HS-5 (cell line): ENCODE measurements around the gene RHCG.

ENCODE experiments used
- DNase-seq: peaks from one replicate; pipeline ENCODE4 v3.0.0-alpha.2; 2012; ENCODE audit warnings: low read depth

Gene RHCG

DNA sequence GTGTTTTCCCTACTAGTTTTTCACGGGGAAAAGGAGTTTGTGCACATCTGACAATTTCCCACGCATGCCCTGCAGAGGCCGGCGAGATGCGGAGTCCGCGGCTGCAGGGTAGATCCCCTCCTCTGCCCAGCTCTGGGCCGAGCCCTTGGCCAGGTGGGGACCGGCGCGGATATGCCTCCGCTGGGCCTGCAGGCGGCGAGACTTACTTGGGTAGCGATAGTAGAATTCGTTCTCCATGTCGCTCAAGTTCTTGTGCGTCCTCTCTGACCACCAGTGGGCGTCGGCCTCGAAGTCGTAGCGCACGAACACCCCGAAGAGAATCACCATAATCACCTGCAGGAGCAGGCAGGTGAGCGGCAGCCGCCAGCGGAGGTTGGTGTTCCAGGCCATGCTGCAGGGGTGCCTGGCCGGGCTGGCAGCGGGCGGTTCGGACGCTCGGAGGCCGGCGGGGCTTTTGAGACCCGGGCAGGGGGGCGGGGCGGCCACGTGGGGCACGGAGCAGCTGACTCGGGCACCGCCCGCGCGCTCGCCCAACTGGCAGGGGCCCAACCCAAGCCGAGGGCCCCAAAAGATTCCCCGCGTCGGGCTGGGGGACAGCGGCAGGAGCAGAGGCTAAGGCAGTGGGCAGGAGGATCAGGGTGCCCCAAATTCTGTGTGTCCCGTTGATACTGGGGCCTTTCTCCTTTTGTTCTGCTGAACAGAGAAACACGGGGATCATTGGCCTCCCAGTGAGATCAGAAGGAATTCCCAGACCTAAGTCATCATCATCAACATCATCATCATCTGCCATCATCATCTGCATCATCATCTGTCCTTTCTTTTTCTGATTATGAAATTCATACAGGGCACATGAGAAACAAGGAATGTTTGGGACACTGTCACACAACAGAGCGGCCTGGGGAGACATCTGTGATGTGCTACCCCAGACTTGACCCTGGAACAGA is at the start of gene RHCG:
TSS of gene RHCG (minus strand) at position 429 of the 944 bp plus-strand sequence. CDS start at position 390, 39 bp downstream.
- DNase-seq = no peak

DNA sequence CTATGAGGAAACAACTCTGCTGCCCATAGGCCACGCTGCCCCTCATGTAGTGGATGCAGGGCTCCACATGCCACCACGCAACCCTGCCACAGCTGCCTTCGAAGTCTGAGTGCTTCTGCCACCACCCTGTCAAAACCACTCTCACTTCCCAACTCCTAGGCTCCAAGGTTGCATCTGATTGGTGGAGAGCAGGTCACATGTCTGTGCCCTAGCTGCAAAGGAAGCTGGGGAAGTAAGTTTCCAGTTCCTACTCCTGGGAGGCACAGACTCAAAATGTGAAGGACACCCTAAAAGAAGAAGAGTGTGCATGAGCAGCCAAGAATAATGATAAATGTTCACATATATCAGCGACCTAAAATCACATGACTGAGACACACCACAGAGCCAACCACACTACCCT is 47.0 kb upstream of the RHCG start:
- no peak for DNase-seq

DNA sequence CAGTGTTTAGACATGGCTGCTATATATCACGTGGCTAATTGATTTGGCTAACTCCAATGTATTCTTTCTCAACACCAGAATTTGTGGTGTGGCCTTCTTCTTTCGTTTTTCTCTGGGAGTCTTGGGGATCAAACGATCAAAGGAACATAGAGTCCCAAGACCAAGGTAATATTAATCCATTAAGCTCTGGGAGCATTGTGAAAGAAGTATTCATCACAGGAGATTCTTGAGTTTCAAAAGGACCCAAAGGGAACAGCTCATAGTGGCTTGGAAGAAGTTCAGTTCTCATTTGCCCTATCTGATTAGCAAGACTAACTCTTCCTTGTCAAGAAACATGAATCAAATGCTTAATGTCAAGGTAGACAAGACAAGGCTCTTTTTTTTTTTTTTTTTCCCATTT is 46.0 kb upstream of the RHCG start:
- DNase-seq = no peak

- DNase-seq = no peak
These were observed 42.6 kb upstream of the RHCG start for GRCh38 chr15:89539027-89539426.

DNA sequence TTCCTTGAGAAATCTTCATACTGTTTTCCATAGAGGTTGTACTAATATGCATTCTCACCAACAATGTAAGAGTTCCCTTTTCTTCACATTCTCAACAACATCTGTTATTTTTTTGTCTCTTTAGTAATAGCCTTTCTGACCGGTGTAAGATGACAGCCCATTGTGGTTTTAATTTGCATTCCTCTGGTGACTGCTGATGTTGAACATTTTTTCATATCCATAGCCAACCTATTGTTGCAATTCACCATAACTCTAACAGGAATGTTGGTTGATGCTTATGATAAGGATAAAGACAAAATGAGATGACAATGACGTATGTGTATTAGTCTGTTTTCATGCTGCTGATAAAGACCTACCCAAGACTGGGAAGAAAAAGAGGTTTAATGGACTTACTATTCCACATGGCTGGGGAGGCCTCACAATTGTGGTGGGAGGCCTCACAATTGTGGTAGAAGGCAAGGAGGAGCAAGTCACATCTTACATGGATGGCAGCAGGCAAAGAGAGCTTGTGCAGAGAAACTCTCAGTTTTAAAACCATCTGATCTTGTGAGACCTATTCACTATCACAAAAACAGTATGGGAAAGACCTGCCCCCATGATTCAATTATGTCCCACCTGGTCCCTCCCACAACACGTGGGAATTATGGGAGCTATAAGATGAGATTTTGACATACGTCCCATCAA is 37.6 kb upstream of the RHCG start:
- DNase-seq = no peak

DNA sequence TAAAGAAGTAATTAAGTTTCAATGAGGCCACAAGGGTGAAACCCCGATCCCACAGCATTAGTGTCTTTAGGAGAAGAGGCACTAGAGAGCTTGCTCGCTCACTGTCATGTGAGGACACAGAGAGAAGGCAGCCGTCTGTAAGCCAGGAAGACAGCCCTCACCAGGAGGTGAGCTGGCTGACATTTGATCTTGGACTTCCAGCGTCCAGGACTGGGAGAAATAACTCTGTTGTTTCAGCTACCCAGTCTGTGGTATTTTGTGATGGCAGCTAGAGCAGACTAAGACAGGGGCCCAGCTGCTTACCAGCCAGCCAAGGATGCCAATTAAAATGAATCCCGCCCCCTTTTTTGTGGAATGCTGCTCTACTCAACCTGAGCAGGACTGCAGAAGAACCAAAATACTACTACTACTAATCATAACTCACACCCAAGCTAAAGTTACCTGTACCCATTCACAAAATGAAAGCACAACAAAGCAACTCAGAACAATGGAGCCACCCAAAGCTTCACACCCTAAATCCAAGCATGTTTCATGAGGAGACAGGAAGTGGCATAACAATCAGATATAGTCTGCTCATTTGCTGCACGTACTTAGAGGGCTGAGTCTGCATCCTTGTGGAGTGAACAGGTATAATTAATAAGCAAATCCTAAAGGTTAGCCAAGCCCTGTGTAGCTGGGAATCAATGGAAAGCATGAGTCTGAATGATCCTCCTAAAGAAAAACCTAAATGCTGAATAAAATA is 35.6 kb upstream of the RHCG start:
- DNase-seq = no peak

DNA sequence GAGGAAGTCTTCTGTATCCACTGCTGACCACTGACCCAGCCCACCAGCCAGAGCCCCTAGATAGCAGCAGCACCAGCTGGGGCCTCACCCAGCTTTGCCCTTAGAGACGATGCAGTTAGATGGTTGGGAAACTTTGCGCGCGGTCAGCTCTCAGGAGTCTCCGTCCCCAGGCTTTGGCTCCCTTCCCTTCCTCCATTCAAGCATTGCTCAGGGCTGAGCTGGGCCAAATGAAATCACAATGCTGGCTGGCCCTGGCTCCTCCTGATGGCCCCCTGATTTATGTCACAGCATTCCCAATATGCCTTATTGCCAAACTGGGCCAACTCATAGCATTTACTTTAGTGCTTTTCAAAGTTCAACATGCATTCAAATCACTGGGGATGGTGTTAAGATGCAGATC is 34.6 kb upstream of the RHCG start:
- no peak for DNase-seq

DNA sequence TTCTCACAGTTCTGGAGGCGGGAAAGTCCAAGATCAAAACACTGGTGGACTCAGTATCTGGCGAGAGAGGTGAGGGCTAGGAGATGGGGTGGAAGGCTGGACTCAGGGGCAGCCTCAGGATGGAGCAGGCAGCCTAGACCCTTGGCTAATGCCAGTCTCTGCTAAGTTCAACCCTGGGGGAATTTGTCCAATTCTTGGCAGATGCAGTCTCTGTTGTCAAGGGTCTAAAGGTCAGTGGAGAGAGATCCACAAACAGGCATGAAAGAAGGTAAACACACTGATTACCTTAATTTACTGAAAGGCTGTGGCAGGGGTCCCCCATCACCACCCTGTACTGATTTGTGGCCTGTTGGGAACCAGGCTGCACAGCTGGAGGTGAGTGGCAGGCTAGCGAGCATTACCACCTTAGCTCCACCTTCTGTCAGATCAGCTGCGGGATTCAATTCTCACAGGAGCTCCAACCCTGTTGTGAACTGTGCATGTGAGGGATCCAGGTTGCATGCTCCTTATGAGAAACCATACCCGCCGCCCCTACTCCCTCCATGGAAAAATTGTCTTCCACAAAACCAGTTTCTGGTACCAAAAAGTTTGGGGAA is 32.5 kb upstream of the RHCG start:
- no peak for DNase-seq

- no peak for DNase-seq
These were observed 30.4 kb upstream of the RHCG start for GRCh38 chr15:89526601-89527441.

DNA sequence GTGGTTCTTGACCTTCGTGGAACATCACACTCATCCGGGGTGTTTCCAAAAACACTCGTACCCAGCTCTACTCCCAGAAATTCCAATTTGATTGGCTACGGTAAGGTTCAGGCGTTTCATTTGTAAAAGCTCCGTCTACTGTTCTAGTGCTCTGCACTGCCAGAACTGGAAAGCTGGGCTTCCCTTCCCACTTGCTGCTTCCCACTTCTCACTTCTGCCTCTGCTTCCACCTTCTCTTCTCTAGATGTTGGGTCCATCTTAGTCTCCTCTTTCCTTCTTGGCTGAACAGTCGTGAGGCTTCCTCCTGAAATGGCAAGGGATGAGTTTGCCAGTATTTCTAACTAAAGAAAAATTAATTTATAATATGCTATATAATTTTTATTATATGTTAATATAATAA is 29.8 kb upstream of the RHCG start:
- DNase-seq = no peak

- no peak for DNase-seq
These were observed 27.8 kb upstream of the RHCG start for GRCh38 chr15:89524184-89524583.

GRCh38 chr15:89523101-89523500 is 26.7 kb upstream of the RHCG start:
- DNase-seq = no peak

DNA sequence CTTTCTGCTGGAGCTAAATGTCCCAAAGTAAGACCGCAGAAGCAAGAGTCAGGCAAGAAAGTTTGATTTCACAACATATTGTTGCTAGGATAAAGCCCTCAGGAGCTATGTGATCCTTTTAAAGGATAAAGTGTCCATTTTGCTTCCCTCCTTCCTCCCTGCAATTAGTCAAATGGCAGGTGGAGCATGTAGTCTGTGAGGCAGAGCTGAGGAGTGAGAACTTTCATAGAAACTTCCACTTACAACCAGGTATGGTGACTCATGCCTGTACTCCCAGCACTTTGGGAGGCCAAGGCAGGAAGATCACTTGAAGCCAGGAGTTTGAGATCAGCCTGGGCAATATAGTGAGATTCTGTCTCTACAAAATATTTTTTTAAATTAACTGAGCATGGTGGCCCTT is 25.2 kb upstream of the RHCG start:
- no peak for DNase-seq

DNA sequence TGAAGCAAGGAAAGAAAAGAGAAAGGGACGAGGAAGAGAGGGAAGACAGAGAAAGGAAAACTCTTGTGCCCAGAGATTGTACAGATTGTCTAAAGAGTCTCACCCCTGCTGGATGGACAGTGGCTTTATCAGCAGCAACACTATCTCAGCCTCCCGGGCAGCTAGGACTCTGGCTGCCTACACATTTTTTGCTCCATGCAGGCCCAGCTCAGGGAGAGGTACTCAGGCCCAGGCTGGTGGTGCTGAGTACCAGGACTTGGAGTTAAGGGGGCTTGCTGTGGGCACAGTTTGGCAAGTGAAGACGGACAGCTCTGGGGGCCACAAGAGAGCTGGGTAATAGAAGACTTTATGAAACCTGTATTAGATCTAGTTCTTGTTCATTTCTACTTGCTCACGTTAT is 19.1 kb upstream of the RHCG start:
- no peak for DNase-seq

GRCh38 chr15:89514596-89515406 is 18.4 kb upstream of the RHCG start:
- DNase-seq = no peak

GRCh38 chr15:89514186-89514585 is 17.8 kb upstream of the RHCG start:
- DNase-seq = no peak

GRCh38 chr15:89513284-89513683 is 16.9 kb upstream of the RHCG start:
- no peak for DNase-seq

GRCh38 chr15:89512631-89513030 is 16.2 kb upstream of the RHCG start:
- DNase-seq = no peak

DNA sequence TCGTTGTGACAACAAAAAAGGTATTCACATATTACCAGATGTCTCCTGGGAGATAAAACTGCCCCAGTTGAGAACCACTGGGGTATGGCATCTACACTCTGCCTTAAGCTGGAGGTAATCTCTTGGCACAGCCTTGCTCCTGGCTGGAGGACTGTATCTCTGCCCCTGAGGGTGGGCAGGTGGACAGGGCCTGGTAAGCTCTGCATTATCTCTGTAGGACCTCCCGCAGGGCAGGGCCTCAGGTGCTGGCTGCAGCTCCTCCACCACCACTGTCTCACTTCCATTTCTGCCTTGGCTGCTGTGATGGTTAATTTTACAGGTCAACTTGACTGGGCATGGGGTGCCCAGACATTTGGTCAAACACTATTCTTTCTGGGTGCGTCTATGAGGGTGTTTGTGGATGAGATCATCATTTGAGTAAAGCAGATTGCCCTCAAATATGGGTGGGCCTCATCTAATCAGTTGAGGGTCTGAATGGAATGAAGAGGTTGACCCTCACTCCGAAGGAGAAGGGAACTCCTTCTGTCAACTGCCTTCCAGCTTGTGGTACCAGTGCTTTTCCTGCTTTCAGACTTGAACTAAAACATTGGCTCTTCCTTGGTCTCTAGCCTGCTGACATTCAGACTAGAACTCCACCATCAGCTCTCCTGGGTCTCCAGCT is 9.8 kb upstream of the RHCG start:
- no peak for DNase-seq

DNA sequence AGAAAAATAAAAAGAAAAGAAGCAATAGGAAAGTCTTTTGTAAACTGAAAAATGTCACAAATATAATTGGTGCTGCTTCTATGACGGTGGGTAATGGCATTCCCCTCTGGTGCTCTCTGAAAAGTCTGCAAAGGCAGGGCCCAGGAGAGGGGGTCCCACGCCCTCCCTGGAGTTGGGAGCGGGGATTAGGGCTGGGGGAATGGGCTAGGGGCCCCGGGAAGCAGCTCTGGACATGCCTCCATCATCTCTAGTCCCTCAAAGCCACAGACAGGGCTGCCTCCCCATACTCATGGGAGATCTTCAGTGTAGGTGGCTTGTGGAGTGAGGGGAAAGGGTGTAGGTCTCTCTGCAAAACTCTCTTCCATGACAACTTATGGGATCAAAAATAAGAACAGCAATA is 7.8 kb upstream of the RHCG start:
- no peak for DNase-seq
